K562 (cell line): ENCODE results near the gene PPIL1. TPM values are rescaled to one million over a fixed set of nuclear protein-coding genes. Genes with fewer than 3 reads are reported as not detected.

Experiments used
- CREB1 ChIP-seq, 2 experiments: sonication (generic) in 1 of 2; formaldehyde crosslinking in 1 of 2; IDR thresholded peaks; 2 replicates each; pipeline versions ENCODE4 v1.6.1 to v1.8.0; 2012 to 2022; ENCODE audit warnings: inconsistent platforms in 1 of 2, mild to moderate bottlenecking in 1 of 2, missing genetic modification reagents in 1 of 2, moderate library complexity in 1 of 2
- KLF10 ChIP-seq: fragments of 250-450 bp; sonication (Bioruptor Pico); IDR thresholded peaks from 2 replicates; pipeline ENCODE4 v1.6.1; 2021; ENCODE audit warnings: matching md5 sums
- POLR2G ChIP-seq: fragments of 200-400 bp; formaldehyde crosslinking; IDR thresholded peaks from 2 replicates; pipeline ENCODE4 v1.6.1; 2017; ENCODE audit warnings: low read depth, mild to moderate bottlenecking, antibody characterized with exemption, low read length, moderate library complexity
- ZEB2 ChIP-seq: fragments of 450-650 bp; IDR thresholded peaks from 2 replicates; pipeline ENCODE4 v1.6.1; 2016
- polyA plus RNA-seq, 8 experiments: library from polyadenylated mRNA; depleted of rRNA in 4 of 8; stranded (reverse) in 5 of 8; unstranded in 3 of 8; fragments of >200 nt; fragmentation: Nextera tagmentation in 2 of 8; fragmentation: Illumina TruSeq in 1 of 8; extraction: Ambion mirVana in 2 of 8; extraction: Trizol in 1 of 8; gene quantifications; 2 replicates each; pipeline versions ENCODE4 v1.2.1 to v1.2.3, GENCODE V29; 2011 to 2014; ENCODE audit warnings: inconsistent platforms in 1 of 8, missing spikeins in 1 of 8
- total RNA-seq, 7 experiments: library from RNA; depleted of rRNA in 6 of 7; stranded (reverse); fragments of >200 nt in 6 of 7; fragmentation: Illumina TruSeq in 2 of 7; extraction: Trizol in 2 of 7; gene quantifications; 2 replicates each; pipeline versions ENCODE4 v1.2.1 to v1.2.3, GENCODE V29; 2011 to 2021; ENCODE audit warnings: low replicate concordance in 1 of 7
- TF ChIP-seq, protein P1 (sequence below): sonication (generic); formaldehyde crosslinking; IDR thresholded peaks from 2 replicates; pipeline ENCODE4 v1.8.1; 2023; ENCODE audit warnings: mild to moderate bottlenecking, missing genetic modification reagents
- TF ChIP-seq, protein P2 (sequence below), 2 experiments: fragments of 150-350 bp in 1 of 2; IDR thresholded peaks; 2 replicates each; pipeline ENCODE4 v1.6.1; 2012 to 2016; ENCODE audit warnings: low read depth in 2 of 2, low read length in 2 of 2, mild to moderate bottlenecking in 1 of 2, moderate library complexity in 1 of 2
- TF ChIP-seq, protein P3 (sequence below): fragments of 250-450 bp; sonication (Bioruptor Pico); IDR thresholded peaks from 2 replicates; pipeline ENCODE4 v1.8.0; 2021; ENCODE audit warnings: moderate library complexity, mild to moderate bottlenecking, inconsistent platforms
- TF ChIP-seq, protein P4 (sequence below): fragments of 450-650 bp; conservative IDR thresholded peaks from 2 replicates; pipeline ENCODE4 v1.6.1; 2016; ENCODE audit warnings: missing genetic modification characterization, low read depth, mild to moderate bottlenecking, control low read depth, missing compliant biosample characterization

Gene PPIL1
- total and polyA plus RNA-seq, 9 of the 15 experiments (the other 6 are each of a cell fraction or from before 2014, with no cell fraction given) = 65.8 to 205 (median 130) TPM

DNA sequence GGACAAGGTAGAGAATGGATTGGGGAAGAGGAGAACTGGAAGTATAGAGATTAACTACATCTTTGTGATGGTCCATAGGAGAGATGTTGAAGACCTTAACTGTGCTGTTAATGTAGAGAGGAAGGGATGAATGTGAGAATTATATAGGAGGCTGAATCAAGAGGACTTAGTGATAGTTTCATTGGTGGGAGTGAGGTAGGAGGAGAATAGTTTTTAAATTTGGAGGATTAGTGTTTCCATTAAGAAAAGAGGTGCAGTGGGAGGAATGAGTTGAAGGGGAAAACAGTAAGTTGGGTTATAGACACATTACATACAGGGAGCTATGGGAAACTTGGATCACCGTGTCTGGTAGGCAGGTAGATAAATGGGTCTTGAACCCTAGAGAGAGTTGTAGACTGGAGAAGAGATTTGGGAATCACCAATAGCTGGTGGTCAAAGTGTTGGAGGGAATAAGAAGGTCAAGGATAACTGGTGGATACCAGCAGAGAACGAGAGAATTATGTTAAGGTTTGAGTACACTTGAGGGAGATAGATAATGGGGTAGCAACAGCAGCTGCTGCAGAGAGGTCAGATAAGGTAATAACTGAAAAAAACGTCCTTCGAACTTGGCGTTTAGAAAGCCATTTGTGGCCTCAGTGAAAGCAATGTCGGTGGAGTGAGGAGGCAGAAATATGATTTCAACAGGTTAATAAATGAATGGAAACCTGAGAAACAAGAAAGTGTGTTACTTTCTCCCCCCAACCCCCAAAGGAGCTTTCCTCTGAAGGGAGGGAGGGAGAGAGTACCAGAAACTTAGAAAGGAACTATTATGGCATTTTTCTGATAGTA, 14.3 kb upstream of the PPIL1 start (continued):
- TF ChIP-seq, protein P1, sequence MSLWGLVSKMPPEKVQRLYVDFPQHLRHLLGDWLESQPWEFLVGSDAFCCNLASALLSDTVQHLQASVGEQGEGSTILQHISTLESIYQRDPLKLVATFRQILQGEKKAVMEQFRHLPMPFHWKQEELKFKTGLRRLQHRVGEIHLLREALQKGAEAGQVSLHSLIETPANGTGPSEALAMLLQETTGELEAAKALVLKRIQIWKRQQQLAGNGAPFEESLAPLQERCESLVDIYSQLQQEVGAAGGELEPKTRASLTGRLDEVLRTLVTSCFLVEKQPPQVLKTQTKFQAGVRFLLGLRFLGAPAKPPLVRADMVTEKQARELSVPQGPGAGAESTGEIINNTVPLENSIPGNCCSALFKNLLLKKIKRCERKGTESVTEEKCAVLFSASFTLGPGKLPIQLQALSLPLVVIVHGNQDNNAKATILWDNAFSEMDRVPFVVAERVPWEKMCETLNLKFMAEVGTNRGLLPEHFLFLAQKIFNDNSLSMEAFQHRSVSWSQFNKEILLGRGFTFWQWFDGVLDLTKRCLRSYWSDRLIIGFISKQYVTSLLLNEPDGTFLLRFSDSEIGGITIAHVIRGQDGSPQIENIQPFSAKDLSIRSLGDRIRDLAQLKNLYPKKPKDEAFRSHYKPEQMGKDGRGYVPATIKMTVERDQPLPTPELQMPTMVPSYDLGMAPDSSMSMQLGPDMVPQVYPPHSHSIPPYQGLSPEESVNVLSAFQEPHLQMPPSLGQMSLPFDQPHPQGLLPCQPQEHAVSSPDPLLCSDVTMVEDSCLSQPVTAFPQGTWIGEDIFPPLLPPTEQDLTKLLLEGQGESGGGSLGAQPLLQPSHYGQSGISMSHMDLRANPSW (CRISPR knock-in tag) = no peak
- TF ChIP-seq CREB1 (IDR thresholded peaks at IDR 0.05) (0 out of 2 replicates have a peak, but pooled peaks have one; percentile 20), CREB1 (CRISPR knock-in tag; IDR thresholded peaks at IDR 0.05) (no peak), KLF10 (CRISPR knock-in tag) (no peak), ZEB2 (peak; percentile 68), POLR2G (no peak)
- TF ChIP-seq, protein P2, sequence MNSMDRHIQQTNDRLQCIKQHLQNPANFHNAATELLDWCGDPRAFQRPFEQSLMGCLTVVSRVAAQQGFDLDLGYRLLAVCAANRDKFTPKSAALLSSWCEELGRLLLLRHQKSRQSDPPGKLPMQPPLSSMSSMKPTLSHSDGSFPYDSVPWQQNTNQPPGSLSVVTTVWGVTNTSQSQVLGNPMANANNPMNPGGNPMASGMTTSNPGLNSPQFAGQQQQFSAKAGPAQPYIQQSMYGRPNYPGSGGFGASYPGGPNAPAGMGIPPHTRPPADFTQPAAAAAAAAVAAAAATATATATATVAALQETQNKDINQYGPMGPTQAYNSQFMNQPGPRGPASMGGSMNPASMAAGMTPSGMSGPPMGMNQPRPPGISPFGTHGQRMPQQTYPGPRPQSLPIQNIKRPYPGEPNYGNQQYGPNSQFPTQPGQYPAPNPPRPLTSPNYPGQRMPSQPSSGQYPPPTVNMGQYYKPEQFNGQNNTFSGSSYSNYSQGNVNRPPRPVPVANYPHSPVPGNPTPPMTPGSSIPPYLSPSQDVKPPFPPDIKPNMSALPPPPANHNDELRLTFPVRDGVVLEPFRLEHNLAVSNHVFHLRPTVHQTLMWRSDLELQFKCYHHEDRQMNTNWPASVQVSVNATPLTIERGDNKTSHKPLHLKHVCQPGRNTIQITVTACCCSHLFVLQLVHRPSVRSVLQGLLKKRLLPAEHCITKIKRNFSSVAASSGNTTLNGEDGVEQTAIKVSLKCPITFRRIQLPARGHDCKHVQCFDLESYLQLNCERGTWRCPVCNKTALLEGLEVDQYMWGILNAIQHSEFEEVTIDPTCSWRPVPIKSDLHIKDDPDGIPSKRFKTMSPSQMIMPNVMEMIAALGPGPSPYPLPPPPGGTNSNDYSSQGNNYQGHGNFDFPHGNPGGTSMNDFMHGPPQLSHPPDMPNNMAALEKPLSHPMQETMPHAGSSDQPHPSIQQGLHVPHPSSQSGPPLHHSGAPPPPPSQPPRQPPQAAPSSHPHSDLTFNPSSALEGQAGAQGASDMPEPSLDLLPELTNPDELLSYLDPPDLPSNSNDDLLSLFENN (IDR thresholded peaks at IDR 0.05; ENCODE audit: low read depth in 2 of 2, low read length in 2 of 2) = peak in 1 of 2 experiments; percentile 47; a peak in 1 of 4 replicates
- TF ChIP-seq, protein P3, sequence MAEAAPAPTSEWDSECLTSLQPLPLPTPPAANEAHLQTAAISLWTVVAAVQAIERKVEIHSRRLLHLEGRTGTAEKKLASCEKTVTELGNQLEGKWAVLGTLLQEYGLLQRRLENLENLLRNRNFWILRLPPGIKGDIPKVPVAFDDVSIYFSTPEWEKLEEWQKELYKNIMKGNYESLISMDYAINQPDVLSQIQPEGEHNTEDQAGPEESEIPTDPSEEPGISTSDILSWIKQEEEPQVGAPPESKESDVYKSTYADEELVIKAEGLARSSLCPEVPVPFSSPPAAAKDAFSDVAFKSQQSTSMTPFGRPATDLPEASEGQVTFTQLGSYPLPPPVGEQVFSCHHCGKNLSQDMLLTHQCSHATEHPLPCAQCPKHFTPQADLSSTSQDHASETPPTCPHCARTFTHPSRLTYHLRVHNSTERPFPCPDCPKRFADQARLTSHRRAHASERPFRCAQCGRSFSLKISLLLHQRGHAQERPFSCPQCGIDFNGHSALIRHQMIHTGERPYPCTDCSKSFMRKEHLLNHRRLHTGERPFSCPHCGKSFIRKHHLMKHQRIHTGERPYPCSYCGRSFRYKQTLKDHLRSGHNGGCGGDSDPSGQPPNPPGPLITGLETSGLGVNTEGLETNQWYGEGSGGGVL (CRISPR knock-in tag) = no peak
- TF ChIP-seq, protein P4, sequence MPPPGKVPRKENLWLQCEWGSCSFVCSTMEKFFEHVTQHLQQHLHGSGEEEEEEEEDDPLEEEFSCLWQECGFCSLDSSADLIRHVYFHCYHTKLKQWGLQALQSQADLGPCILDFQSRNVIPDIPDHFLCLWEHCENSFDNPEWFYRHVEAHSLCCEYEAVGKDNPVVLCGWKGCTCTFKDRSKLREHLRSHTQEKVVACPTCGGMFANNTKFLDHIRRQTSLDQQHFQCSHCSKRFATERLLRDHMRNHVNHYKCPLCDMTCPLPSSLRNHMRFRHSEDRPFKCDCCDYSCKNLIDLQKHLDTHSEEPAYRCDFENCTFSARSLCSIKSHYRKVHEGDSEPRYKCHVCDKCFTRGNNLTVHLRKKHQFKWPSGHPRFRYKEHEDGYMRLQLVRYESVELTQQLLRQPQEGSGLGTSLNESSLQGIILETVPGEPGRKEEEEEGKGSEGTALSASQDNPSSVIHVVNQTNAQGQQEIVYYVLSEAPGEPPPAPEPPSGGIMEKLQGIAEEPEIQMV = peak; percentile 37; the same call in 1 of the 2 replicates
